ENCODE results near the gene ZNF581.

The ZNF581 gene

GRCh38 chr19:55690109-55690768 lies 46.8 kb downstream of the ZNF581 start:
- Histone ChIP-seq H3K36me3 (peaks cover 74 to 100% (median 97%) of the 10 kb centered on the region in 3 donors), H3K9me3 (no peaks in the 10 kb centered on the region), H3K27ac (no peak overlapping the region), H3K4me3 (no peak overlapping the region), H3K4me1 (no peaks in the 10 kb centered on the region), H3K27me3 (no peaks in the 10 kb centered on the region)
- no peak for DNase-seq
- intact Hi-C loops (cut with DNase I; ENCODE audit: low total_unique reads) = no loop called here
- TF ChIP-seq CTCF (IDR thresholded peaks at IDR 0.05) = no peak

GRCh38 chr19:55690769-55691545 lies 47.5 kb downstream of the ZNF581 start:
- intact Hi-C loops (cut with DNase I; ENCODE audit: low total_unique reads) = no loop called here
- Histone ChIP-seq H3K36me3 (peaks cover 73 to 100% (median 97%) of the 10 kb centered on the region in 3 donors), H3K4me3 (no peak overlapping the region), H3K9me3 (no peaks in the 10 kb centered on the region), H3K27ac (no peak overlapping the region), H3K27me3 (no peaks in the 10 kb centered on the region), H3K4me1 (no peaks in the 10 kb centered on the region)
- peak in 1 of 2 donors; percentile 53 for DNase-seq
- no peak for TF ChIP-seq CTCF (IDR thresholded peaks at IDR 0.05)

GRCh38 chr19:55691561-55692481 lies 48.4 kb downstream of the ZNF581 start:
- peaks cover 74 to 100% (median 96%) of the 10 kb centered on the region in 3 donors for H3K36me3 ChIP-seq

GRCh38 chr19:55692681-55693081 lies 49.2 kb downstream of the ZNF581 start:
- Histone ChIP-seq H3K9me3 (no peaks in the 10 kb centered on the region), H3K4me1 (no peaks in the 10 kb centered on the region), H3K4me3 (no peak overlapping the region), H3K27ac (no peak overlapping the region), H3K27me3 (no peaks in the 10 kb centered on the region), H3K36me3 (peaks cover 73 to 100% (median 89%) of the 10 kb centered on the region in 3 donors)
- intact Hi-C loops (cut with DNase I; ENCODE audit: low total_unique reads) = no loop called here
- no peak for TF ChIP-seq CTCF (IDR thresholded peaks at IDR 0.05)
- peak in 1 of 2 donors; percentile 62 for DNase-seq

More at GRCh38 chr19:55691561-55692481, 48.4 kb downstream of the ZNF581 start:
- Histone ChIP-seq H3K27me3 (no peaks in the 10 kb centered on the region), H3K9me3 (no peaks in the 10 kb centered on the region), H3K27ac (no peak overlapping the region), H3K4me3 (no peak overlapping the region), H3K4me1 (no peaks in the 10 kb centered on the region)
- intact Hi-C loops (cut with DNase I; ENCODE audit: low total_unique reads) = no loop called here
- no peak for TF ChIP-seq CTCF (IDR thresholded peaks at IDR 0.05)
- DNase-seq = peak in 1 of 2 donors; percentile 54

GRCh38 chr19:55693336-55693974 lies 50.0 kb downstream of the ZNF581 start:
- no peak overlapping the region for H3K4me3 ChIP-seq
- H3K36me3 ChIP-seq = peaks cover 71 to 99% (median 81%) of the 10 kb centered on the region in 3 donors
- no peak overlapping the region for H3K27ac ChIP-seq
- H3K4me1 ChIP-seq = no peaks in the 10 kb centered on the region
- no peaks in the 10 kb centered on the region for H3K27me3 ChIP-seq
- no peak for TF ChIP-seq CTCF (IDR thresholded peaks at IDR 0.05)
- peak in 1 of 2 donors; percentile 23 for DNase-seq
- no peaks in the 10 kb centered on the region for H3K9me3 ChIP-seq
- intact Hi-C loops (cut with DNase I; ENCODE audit: low total_unique reads) = no loop called here
